ENCODE measurements around the gene VENTX.

VENTX gene

GRCh38 chr10:133236401-133237240 lies 1.0 kb upstream of the VENTX start:
- peak overlapping the region; percentile 37; the same call in 1 of the 2 replicates for H3K4me3 ChIP-seq (ENCODE audit: low read length)
- peaks cover 15% of the 10 kb centered on the region for H3K27me3 ChIP-seq (ENCODE audit: control insufficient read depth, insufficient read depth, low read length)
- no peak overlapping the region for H3K27ac ChIP-seq (ENCODE audit: low read length)
- H3K9me3 ChIP-seq (ENCODE audit: control insufficient read depth, insufficient read depth, low read length) = no peaks in the 10 kb centered on the region
- no CpG with 5 or more reads among the region's 103 CpGs for WGBS (ENCODE audit: insufficient coverage, insufficient read length)
- H3K36me3 ChIP-seq (ENCODE audit: control insufficient read depth, insufficient read depth, low read length) = no peaks in the 10 kb centered on the region
- no peak for DNase-seq (ENCODE audit: low read depth, low spot score)
- H3K4me1 ChIP-seq (ENCODE audit: control insufficient read depth, insufficient read depth, low read length) = peaks cover 9% of the 10 kb centered on the region

DNA sequence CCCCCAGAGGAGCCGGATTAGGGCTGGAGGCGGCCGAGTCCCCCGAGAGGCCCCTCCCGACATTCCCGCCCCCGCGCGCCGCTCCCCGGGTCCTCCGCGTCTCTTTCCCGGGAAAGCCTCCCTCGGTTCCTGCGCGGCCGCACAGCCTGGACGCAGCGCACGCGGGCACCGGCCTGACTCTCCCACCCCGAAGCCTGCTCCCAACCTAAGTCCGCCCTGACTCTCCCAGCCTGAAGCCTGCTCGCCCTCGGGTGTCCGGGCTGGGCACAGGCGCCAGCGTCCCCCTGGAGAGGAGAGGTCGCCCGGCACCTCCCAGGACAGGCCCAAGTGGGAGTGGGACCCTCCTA lies 441 bp upstream of the VENTX start:
- H3K4me3 ChIP-seq (ENCODE audit: low read length) = peak overlapping the region; percentile 37; the same call in 1 of the 2 replicates
- no peak for DNase-seq (ENCODE audit: low read depth, low spot score)
- no peaks in the 10 kb centered on the region for H3K36me3 ChIP-seq (ENCODE audit: control insufficient read depth, insufficient read depth, low read length)
- no peak overlapping the region for H3K27ac ChIP-seq (ENCODE audit: low read length)
- no CpG with 5 or more reads among the region's 32 CpGs for WGBS (ENCODE audit: insufficient coverage, insufficient read length)
- peaks cover 15% of the 10 kb centered on the region for H3K27me3 ChIP-seq (ENCODE audit: control insufficient read depth, insufficient read depth, low read length)
- H3K4me1 ChIP-seq (ENCODE audit: control insufficient read depth, insufficient read depth, low read length) = peaks cover 9% of the 10 kb centered on the region
- H3K9me3 ChIP-seq (ENCODE audit: control insufficient read depth, insufficient read depth, low read length) = no peaks in the 10 kb centered on the region

- Histone ChIP-seq H3K9me3 (ENCODE audit: control insufficient read depth, insufficient read depth, low read length) (no peaks in the 10 kb centered on the region), H3K36me3 (ENCODE audit: control insufficient read depth, insufficient read depth, low read length) (no peaks in the 10 kb centered on the region), H3K4me3 (ENCODE audit: low read length) (peak overlapping the region; percentile 32; the same call in 1 of the 2 replicates), H3K4me1 (ENCODE audit: control insufficient read depth, insufficient read depth, low read length) (peaks cover 8% of the 10 kb centered on the region), H3K27me3 (ENCODE audit: control insufficient read depth, insufficient read depth, low read length) (peaks cover 15% of the 10 kb centered on the region), H3K27ac (ENCODE audit: low read length) (no peak overlapping the region)
- no peak for DNase-seq (ENCODE audit: low read depth, low spot score)
- WGBS (ENCODE audit: insufficient coverage, insufficient read length) = no CpG with 5 or more reads among the region's 15 CpGs
These were observed 780 bp downstream of the VENTX start for GRCh38 chr10:133238466-133238804.

DNA sequence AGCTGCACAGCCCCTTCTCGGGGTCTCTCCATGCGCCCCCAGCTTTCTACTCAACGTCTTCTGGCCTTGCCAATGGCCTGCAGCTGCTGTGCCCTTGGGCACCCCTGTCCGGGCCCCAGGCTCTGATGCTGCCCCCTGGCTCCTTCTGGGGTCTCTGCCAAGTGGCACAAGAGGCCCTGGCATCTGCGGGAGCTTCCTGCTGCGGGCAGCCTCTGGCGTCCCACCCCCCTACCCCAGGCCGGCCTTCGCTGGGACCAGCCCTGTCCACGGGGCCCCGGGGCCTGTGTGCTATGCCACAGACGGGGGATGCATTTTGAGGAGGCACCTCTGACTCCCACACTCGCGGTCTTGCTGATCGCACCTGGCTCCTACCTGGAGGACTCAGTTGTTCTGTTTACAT lies 2.3 kb downstream of the VENTX start:
- no peaks in the 10 kb centered on the region for H3K36me3 ChIP-seq (ENCODE audit: control insufficient read depth, insufficient read depth, low read length)
- no peak overlapping the region for H3K4me3 ChIP-seq (ENCODE audit: low read length)
- H3K27me3 ChIP-seq (ENCODE audit: control insufficient read depth, insufficient read depth, low read length) = peaks cover 15% of the 10 kb centered on the region
- peaks cover 8% of the 10 kb centered on the region for H3K4me1 ChIP-seq (ENCODE audit: control insufficient read depth, insufficient read depth, low read length)
- WGBS (ENCODE audit: insufficient coverage, insufficient read length) = no CpG with 5 or more reads among the region's 15 CpGs
- H3K27ac ChIP-seq (ENCODE audit: low read length) = no peak overlapping the region
- no peak for DNase-seq (ENCODE audit: low read depth, low spot score)
- no peaks in the 10 kb centered on the region for H3K9me3 ChIP-seq (ENCODE audit: control insufficient read depth, insufficient read depth, low read length)

DNA sequence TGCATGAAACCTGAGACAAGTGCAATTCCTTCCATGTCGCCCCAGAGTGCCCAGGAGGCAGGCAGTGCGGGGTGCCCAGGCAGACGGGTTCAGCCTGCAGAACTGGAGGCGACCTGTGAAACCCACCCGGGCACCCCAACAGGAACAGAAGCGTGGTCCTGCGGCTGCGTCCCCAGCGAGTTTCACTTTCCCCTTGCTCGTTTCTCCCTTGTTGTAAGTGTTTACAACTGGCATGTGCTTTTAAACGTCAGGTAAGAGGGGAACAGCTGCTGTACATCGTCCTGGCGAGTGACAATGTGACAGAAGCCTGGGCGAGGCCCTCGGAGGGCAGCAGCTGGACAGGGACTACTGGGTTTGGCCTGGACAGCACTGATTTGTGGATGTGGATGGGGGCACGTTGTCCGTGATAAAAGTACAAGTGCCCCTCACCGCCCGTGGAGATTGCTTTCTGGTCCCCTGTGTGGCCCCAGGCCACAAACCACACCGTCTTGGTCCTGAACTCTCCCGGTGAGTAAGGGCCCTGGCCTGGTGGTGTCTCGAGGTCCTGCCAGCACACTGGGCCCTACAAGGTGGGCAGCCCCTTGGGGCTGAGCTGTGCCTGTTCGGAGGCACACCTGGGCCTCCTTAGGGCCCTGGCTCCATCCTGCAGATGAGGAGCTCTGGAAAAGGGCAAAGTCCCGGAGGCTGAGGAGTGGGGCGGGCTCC lies 4.0 kb downstream of the VENTX start:
- H3K4me1 ChIP-seq (ENCODE audit: control insufficient read depth, insufficient read depth, low read length) = peaks cover 5% of the 10 kb centered on the region
- no peak overlapping the region for H3K4me3 ChIP-seq (ENCODE audit: low read length)
- H3K27ac ChIP-seq (ENCODE audit: low read length) = no peak overlapping the region
- peaks cover 7% of the 10 kb centered on the region for H3K27me3 ChIP-seq (ENCODE audit: control insufficient read depth, insufficient read depth, low read length)
- no peaks in the 10 kb centered on the region for H3K9me3 ChIP-seq (ENCODE audit: control insufficient read depth, insufficient read depth, low read length)
- DNase-seq (ENCODE audit: low read depth, low spot score) = no peak
- no CpG with 5 or more reads among the region's 25 CpGs for WGBS (ENCODE audit: insufficient coverage, insufficient read length)
- H3K36me3 ChIP-seq (ENCODE audit: control insufficient read depth, insufficient read depth, low read length) = no peaks in the 10 kb centered on the region

DNA sequence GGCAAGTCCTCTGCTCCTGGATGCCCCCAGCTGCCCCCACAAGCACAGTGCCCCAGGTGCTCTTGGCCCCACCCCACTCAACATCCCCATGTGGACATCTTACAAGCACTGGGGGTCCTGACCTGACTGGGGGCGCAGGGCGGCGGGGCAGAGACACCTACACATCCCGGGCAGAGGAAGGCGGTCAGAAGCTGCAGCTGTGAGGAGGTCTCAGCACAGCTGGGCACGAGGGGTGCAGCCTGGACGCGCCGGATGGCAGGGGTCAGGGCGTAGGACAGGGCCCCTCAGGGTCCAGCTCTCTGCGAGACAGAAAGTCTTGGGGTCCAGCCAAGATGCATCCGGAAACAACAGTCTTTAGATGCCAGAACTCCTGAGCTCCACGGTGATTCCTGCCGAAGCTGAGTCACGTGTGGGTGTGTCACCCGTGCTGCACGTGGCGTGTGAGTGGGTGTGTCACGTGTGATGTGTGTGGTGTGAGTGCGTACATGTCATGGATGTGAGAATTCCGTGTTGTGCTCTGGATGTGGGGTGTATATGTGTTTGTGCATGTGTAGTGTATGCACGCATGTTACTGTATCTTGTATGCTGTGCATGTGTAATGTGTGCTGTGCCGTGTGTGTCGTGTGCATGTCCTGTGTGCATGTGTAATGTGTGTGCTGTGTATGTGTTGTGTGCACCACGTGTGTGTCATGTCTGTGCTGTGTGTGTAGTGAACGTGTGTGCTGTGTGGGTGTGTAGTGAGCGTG lies 5.1 kb downstream of the VENTX start:
- peaks cover 8% of the 10 kb centered on the region for H3K4me1 ChIP-seq (ENCODE audit: control insufficient read depth, insufficient read depth, low read length)
- 100% methylated on average over 1 of the region's 27 CpGs for WGBS (ENCODE audit: insufficient coverage, insufficient read length)
- DNase-seq (ENCODE audit: low read depth, low spot score) = no peak
- no peaks in the 10 kb centered on the region for H3K36me3 ChIP-seq (ENCODE audit: control insufficient read depth, insufficient read depth, low read length)
- peaks cover 2% of the 10 kb centered on the region; the same call in 1 of the 2 replicates for H3K27me3 ChIP-seq (ENCODE audit: control insufficient read depth, insufficient read depth, low read length)
- H3K9me3 ChIP-seq (ENCODE audit: control insufficient read depth, insufficient read depth, low read length) = no peaks in the 10 kb centered on the region
- H3K4me3 ChIP-seq (ENCODE audit: low read length) = no peak overlapping the region
- H3K27ac ChIP-seq (ENCODE audit: low read length) = no peak overlapping the region

DNA sequence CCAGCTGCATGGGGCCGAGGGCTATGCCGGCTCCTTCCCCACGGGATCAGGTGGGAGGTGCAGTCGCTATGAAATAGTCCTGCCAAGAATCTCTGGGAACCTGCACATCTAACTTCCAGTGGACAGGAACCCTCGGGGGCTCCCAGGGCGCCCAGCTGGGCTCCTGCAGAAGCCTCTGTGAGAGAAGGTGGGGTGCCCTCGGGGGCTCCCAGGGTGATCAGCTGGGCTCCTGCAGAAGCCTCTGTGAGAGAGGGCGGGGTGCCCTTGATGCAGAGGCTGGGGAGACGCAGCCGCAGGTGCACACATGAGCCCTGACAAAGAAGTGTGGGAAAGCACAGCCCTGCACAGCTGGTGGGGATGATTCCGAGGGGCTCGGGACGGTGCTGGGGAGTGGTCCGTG lies 5.9 kb downstream of the VENTX start:
- Histone ChIP-seq H3K27ac (ENCODE audit: low read length) (no peak overlapping the region), H3K36me3 (ENCODE audit: control insufficient read depth, insufficient read depth, low read length) (no peaks in the 10 kb centered on the region), H3K4me1 (ENCODE audit: control insufficient read depth, insufficient read depth, low read length) (peaks cover 8% of the 10 kb centered on the region), H3K9me3 (ENCODE audit: control insufficient read depth, insufficient read depth, low read length) (no peaks in the 10 kb centered on the region), H3K27me3 (ENCODE audit: control insufficient read depth, insufficient read depth, low read length) (peaks cover 2% of the 10 kb centered on the region; the same call in 1 of the 2 replicates), H3K4me3 (ENCODE audit: low read length) (no peak overlapping the region)
- no CpG with 5 or more reads among the region's 14 CpGs for whole genome bisulfite sequencing (ENCODE audit: insufficient coverage, insufficient read length)
- no peak for DNase-seq (ENCODE audit: low read depth, low spot score)

DNA sequence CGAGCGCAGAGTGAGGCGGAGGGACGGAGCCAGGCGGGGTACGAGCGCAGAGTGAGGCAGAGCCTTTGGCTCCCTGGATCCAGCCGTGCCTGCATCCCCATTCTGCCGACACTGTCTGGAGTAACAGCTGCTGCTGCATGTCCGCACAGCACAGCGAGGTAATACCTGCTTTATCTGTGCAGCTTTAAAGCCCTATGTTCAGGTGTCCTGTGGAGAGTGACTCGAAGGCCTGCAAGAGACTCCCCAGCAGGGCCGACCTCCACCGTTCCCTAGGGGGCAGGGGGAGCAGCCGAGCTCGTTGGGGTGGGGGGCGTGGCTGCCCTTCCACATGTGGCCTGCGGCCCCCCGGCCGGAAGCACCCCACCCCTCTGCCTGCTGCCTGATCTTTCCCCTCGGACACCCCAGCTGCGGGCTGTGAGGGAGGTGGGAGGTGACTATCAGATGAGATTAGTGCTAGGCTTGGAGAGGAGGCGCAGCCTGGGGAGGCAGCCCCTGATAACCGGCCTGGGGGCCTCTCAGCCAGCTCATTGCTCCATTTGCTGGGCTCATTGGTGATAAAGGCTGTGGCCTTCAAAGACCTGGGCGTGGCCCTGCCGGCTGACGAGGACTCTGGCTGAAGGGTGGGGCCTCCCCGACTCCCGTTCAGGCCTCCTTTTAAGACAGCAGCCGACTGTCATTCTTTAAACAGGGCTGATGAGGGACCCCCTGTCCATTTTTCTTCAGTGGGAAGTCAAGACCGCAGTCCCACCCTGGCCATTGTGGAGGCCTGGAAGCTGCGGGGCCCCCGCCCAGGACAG lies 8.0 kb downstream of the VENTX start:
- DNase-seq (ENCODE audit: low read depth, low spot score) = no peak
- Histone ChIP-seq H3K27me3 (ENCODE audit: control insufficient read depth, insufficient read depth, low read length) (no peaks in the 10 kb centered on the region), H3K9me3 (ENCODE audit: control insufficient read depth, insufficient read depth, low read length) (no peaks in the 10 kb centered on the region), H3K4me1 (ENCODE audit: control insufficient read depth, insufficient read depth, low read length) (peaks cover 7% of the 10 kb centered on the region), H3K36me3 (ENCODE audit: control insufficient read depth, insufficient read depth, low read length) (no peaks in the 10 kb centered on the region), H3K27ac (ENCODE audit: low read length) (no peak overlapping the region), H3K4me3 (ENCODE audit: low read length) (no peak overlapping the region)
- no CpG with 5 or more reads among the region's 33 CpGs for WGBS (ENCODE audit: insufficient coverage, insufficient read length)

- Histone ChIP-seq H3K36me3 (ENCODE audit: control insufficient read depth, insufficient read depth, low read length) (no peaks in the 10 kb centered on the region), H3K27ac (ENCODE audit: low read length) (no peak overlapping the region), H3K4me3 (ENCODE audit: low read length) (no peak overlapping the region), H3K4me1 (ENCODE audit: control insufficient read depth, insufficient read depth, low read length) (peaks cover 7% of the 10 kb centered on the region), H3K9me3 (ENCODE audit: control insufficient read depth, insufficient read depth, low read length) (no peaks in the 10 kb centered on the region), H3K27me3 (ENCODE audit: control insufficient read depth, insufficient read depth, low read length) (no peaks in the 10 kb centered on the region)
- no peak for DNase-seq (ENCODE audit: low read depth, low spot score)
- whole genome bisulfite sequencing (ENCODE audit: insufficient coverage, insufficient read length) = no CpG with 5 or more reads among the region's 12 CpGs
These were observed 8.6 kb downstream of the VENTX start for GRCh38 chr10:133246236-133246626.

All from iPS DF 6.9 (cell line).